ENCODE data around the gene RASGRP4.
"Not testable (repeated sequence)": the region's sequence is repeated elsewhere in the genome, so short reads cannot be mapped to it uniquely, and the experiment has no call there.

The RASGRP4 gene

DNA sequence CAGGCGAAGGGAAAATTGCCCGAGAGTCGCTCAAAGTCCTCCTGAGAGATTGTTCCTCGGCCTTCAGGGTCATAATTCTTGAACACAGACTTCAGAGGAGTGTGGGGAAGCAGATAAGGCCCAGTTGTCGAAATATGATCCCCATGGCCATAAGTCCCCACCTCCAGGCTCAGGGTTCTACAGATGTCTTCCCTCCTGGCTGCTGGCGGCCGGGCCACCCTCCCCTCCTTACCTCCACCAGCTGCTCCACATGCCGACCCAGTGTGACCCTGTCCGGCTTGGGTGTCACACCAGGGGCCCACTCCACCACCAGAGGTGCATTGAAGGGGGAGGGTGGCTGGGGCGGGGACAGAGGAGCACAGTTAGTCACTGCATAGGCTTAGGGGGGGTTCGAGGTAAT lies 13.1 kb downstream of the RASGRP4 start:
- no peak for DNase-seq

DNA sequence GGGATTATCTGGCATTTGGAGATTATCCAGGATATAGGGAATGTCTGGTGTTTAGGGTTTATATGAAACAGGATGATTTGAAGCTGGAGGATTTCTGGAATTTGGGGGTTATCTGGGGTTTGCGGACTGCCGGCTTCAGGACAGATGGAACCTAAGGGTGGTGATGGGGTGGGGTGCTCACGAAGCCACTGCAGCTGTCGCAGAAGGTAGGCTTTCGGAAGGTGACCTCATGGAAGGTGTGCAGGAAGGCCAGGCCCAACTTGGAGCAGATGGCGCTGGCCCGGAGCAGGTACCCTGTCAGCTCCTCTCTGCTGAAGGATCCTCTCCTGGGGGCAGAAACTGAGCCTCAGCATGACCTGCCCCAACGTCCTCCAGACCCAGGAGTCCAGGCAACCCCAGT lies 13.5 kb downstream of the RASGRP4 start:
- no peak for DNase-seq

DNA sequence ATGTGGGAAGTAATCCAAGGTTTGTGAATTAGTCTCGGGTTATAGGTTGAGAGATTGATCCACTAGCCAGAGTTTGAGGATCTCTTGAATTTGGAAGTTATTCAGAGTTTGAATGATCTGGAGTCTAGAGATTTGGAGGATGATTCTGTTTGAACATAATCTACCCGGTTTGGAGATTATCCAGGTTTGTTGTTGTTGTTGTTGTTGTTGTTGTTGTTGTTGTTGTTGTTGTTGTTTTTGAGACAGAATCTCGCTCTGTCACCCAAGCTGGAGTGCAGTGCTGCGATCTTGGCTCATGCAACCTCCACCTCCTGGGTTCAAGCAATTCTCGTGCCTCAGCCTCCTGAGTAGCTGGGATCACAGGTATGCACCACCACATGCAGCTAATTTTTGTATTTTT lies 14.1 kb downstream of the RASGRP4 start:
- not testable (repeated sequence) for DNase-seq

DNA sequence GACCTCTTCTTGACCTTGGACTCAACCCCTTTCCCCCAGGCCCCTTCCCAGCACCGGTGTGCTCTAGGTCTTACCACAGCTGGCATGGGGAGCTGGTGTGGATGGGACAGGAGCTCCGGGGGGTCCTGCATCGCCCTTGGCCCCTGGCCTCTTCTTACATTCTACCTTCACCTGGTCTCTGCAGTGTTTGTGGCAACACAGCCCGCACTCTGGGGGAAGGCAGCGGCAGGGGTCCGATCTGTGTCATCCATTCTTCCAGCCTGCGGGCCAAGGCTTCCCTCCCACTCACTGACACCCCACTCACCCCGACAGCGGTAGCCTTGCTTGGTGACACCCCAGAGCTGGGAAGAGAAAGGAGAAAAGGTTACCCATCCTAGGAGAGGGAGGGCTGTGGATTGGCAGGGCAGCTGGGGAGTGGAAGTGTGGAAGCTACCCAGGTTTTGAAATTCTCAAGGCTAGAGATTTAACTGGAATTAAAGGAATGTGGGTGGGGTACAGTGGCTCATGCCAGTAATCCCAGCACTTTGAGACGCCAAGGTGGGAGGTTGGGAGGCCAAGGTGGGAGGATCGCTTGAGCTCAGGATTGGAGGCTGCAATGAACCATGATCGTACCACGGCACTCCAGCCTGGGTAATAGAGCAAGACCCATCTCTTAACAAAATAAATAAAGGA lies 14.8 kb downstream of the RASGRP4 start:
- no peak for DNase-seq

DNA sequence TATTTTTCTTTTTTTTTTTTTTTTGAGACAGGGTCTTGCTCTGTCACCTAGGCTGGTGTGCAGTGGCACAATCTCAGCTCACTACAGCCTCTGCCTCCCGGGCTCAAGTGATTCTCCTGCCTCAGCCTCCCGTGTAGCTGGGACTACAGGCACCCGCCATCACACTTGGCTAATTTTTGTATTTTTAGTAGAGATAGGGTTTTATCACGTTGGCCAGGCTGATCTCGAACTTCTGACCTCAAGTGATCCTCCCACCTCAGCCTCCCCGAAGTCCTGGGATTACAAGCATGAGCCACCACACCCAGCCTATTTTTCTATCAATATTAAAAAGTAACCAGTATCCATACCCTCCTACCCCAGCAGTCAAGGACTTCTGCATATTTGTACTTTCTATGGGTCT lies 15.6 kb downstream of the RASGRP4 start:
- not testable (repeated sequence) for DNase-seq

DNA sequence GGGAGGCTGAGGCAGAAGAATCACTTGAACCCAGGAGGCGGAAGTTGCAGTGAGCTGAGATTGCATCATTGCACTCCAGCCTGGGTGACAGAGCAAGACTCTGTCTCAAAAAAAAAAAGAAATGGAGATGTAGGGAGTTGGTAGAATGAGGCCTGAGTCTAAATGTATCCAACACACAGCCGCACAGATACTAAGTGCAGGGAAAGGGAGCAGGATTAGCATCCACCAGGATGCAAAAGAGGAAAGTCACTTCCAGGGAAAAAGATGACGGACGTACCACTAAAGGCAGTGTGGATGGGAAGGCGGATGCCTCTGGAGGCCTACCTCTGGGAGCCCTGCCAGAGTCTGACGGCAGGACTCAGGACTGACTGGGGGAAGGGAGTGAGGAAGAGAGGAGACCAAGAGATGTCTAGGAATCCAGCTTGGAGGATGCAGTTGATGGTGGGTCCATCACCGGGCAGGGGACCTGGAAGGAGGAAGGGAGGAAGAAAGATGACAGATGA lies 16.3 kb downstream of the RASGRP4 start:
- no peak for DNase-seq

DNA sequence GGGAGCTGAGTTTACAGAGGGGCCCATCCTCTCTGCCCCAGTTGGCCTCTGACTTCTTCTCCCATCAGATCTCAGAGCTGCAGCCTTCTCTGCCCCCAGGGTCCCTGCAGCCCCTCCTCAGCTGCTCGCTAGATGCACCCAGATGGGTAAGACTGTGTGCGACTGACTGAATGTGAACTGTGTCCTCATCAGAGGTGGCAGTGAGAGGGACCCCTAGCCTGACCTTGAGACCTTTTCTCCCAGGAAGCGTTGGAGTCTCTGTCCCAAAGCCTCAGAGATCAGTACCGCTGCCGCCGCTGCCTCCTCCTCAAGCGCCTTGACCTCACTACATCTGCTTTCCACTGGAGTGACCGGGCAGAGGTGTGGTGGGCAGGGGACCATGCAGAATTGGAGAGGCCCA lies 20.7 kb downstream of the RASGRP4 start:
- DNase-seq: no peak

DNA sequence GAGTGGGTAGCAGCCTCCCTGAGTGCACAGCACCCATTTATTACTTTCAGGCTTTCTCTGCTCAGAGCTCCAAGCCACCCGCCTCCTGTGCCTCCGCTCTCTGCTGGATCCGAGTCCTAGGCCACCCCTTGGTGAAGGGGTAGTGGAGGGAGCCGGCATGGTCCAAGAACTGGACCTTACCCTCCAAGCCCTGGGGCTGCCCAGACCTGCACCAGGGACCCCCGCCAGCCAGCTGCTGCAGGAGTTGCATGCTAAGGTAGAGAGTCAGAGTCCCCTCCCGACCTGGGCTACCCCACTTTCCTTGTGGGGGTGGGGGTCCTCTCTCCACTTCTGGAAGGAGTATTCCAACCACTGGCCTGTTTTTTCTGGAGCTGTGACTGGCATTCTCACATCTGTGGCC lies 21.2 kb downstream of the RASGRP4 start:
- no peak for DNase-seq

DNA sequence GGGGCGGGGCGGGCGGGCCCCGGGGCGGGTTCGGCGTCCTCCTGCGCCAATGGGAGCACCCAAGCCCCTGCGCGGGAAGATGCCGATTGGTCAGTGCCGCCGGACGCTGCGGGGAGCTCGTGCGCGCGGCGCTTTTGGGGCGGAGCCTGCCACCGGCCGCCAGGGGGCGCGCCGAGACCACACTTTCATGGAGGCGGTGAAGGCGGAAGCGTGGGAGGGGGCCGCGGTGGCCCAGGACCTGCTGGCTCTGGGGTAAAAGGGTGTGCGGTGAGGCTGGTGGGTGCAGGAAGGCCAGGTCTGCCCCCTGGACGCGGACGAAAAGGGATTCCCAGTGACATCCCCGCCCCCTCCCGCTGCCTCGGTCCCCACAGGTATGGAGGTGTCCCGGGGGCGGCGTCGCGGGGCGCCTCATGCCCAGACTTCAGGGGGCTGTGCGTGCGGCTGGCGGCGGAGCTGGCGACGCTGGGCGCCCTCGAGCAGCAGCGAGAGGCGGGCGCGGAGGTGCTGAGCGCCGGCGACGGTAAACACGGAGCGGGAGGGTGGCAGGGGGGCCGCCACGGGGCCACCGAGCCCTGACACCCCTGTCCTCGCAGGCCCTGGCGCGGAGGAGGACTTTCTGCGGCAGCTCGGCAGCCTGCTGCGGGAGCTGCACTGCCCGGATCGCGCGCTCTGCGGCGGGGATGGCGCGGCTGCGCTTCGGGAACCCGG lies 22.9 kb downstream of the RASGRP4 start, which contains the start of gene FAM98C:
Gene FAM98C, plus strand, starts transcription at position 127 of the 708 bp plus-strand sequence. Its CDS starts 61 bp downstream, at position 188.
- peak; percentile 97 for DNase-seq

DNA sequence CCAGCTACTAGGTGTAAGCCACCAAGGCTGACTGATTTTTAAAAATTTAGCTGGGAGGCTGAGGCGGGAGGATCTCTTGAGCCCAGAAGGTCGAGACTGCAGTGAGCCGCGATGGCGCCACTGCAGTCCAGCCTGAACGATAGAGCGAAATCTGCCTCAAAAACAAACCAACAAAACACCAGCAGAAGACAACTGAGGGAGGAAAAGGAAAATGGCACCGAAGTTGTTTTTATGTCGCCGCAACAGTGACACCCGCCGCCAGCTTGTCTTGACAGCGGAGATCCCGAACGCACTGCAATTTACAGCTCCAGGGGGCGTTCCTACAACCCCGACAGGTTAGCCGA lies 23.4 kb downstream of the RASGRP4 start:
- no peak for DNase-seq

DNA sequence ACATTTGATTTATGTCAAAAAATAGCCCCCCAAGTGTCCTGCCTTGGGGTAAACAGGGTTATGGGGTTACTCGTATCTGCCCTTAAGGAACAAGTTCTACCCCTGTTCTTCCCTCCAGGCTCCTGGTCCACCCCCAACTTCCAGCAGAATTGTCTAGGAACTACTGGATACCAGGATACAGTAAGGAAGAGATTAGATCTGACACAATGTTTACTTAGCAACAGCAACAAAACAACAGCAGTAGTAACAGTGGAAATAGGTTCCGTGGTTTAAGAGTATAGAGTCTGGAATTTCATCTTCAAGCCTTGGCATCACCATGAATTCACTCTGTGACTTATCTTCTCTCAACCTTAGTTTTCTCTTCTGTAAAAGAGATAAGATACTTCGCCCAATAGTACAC lies 24.9 kb downstream of the RASGRP4 start:
- DNase-seq: no peak

DNA sequence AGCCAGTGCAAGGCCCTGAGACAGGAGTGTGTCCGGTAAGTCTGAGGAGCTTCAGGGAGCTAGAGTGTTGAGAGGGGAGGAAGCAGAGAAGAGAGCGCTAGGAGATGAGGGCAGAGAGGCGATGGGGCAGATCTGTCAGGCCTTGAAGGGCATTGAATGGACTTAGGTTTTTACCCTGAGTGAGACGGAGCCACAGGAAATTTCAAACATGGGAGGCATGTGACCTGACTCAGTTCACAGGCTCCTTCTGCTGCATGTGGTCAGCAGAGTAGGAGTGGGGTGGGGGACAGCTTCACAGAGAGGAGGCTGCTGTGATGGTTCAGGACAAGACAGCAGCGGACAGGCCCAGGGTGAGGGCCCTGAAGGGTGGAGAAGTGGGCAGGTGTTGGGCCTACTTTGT lies 25.7 kb downstream of the RASGRP4 start:
- no peak for DNase-seq

DNA sequence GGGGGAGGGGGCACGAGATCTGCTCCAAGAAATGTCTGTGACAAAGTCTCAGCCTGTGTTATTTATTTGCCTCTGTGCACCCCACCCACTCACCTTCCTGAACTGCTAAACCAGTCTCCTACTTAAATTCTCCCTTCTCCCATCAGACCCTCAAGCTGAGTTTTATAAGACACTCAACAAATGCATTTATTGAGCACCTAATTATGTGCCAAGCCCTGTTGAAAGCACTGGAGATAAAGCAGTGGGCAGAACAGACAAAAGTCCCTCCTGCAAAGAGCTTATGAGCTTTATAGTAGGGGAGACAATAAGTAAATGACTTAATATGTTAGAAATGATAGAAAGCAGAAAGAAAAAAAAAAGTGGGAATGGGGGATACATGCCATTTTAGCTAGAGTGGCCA lies 26.5 kb downstream of the RASGRP4 start:
- DNase-seq: no peak

DNA sequence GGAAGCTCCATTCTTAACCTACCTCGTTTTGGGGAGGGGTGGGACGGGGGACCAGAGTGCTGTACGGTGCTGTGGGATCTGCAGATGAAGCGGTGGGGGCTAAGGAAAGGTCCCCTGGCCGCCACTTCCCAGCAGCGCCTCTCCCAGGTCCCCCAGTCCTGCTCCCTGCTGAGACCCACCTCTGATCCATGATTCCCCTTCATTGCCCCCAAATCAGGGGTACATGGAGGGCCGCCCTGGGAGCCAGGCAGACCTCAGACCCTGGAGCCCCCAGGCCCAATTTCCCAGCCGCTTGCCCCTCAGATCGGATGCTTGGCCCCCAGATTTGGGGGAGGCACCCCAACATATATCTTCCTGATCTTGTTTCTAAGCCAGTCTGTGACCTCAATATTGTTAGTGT lies 26.9 kb downstream of the RASGRP4 start:
- no peak for DNase-seq

DNA sequence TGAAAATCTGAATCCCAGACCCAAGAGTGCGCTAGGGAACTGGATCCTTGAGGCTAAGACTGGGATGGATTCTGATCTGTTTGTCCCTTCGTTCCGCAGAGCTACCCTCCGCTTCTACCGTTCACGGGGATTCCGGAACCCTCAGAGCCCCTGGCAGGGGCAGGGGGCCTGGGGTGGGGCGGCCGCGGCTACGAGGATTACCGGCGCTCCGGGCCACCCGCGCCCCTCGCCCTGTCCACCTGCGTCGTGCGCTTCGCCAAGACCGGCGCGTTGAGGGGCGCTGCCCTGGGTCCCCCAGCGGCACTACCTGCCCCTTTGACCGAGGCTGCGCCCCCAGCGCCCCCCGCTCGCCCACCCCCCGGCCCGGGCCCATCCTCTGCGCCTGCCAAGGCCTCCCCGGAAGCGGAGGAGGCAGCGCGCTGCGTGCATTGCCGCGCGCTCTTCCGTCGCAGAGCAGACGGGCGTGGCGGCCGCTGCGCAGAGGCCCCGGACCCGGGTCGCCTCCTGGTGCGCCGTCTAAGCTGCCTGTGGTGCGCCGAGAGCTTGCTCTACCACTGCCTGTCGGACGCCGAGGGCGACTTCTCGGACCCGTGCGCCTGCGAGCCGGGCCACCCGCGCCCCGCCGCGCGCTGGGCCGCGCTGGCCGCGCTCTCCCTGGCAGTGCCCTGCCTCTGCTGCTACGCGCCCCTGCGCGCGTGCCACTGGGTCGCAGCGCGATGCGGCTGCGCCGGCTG lies 30.5 kb downstream of the RASGRP4 start:
- DNase-seq: peak; percentile 39

DNA sequence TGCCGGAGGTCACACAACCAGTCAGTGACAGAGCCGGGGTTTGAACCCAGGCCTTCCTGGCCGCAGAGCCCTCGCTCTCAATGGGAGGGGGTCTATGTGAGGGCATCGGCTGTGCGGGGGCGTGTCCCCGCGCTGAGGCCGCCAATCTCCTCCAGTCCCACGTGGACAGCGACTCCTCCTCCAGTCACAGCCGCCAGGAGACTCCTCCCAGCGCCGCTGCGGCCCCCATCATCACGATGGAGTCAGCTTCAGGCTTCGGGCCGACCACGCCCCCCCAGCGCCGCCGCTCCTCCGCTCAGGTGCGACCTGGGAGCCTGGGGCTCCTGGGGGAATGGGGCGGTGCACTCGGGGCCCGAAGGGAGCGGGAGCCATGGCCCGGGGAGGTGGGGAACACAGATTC lies 31.5 kb downstream of the RASGRP4 start:
- DNase-seq: peak; percentile 64

DNA sequence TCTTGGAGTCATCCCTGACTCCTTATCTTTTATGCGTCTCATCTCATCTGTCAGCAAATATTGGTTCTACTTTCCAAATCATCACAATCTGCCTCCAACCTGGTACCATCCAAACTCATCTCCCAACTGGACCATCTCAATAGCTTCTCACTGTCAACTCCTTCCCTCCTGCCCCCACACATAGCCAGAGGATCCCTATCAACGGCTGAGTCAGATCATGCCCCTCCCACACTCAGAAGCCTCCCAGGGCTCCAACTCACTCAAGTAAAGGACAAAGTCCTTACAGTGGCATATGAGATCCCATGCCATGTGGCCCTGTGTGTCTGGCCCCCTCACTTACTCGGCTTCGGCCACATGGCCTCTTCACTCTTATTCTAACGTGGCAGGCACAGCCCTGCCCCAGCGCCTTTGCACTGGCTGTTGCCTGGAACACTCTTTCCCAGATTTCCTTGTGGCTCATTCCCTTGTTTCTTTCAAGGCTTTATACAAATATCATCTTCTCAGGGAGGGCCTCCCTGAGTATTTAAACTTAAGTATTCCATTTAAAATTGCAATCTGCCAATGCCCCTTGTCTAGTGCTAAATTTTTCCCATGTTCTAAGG lies 33.2 kb downstream of the RASGRP4 start:
- DNase-seq: no peak

DNA sequence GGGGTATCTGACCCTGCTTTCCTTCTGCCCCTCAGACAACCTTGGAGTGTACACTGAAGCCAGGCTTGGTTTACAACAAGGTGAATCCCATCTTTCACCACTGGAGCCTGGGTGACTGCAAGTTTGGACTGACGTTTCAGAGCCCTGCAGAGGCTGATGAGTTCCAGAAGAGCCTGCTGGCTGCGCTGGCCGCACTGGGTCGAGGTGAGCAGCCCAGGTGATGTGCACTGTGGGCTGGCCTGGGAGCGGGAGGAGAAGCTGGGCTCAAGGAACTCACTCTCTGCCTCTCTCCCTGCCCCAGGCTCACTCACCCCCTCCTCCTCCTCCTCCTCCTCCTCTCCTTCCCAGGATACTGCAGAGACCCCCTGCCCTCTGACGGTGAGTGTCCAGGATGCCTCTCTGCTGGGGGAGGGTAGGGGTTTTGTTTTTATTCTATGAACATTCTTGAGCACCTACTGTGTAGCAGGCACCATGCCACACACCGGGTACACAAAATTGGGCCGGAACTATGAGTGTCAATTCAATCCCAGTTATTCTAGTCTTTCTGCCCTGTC lies 34.0 kb downstream of the RASGRP4 start:
- DNase-seq: no peak

DNA sequence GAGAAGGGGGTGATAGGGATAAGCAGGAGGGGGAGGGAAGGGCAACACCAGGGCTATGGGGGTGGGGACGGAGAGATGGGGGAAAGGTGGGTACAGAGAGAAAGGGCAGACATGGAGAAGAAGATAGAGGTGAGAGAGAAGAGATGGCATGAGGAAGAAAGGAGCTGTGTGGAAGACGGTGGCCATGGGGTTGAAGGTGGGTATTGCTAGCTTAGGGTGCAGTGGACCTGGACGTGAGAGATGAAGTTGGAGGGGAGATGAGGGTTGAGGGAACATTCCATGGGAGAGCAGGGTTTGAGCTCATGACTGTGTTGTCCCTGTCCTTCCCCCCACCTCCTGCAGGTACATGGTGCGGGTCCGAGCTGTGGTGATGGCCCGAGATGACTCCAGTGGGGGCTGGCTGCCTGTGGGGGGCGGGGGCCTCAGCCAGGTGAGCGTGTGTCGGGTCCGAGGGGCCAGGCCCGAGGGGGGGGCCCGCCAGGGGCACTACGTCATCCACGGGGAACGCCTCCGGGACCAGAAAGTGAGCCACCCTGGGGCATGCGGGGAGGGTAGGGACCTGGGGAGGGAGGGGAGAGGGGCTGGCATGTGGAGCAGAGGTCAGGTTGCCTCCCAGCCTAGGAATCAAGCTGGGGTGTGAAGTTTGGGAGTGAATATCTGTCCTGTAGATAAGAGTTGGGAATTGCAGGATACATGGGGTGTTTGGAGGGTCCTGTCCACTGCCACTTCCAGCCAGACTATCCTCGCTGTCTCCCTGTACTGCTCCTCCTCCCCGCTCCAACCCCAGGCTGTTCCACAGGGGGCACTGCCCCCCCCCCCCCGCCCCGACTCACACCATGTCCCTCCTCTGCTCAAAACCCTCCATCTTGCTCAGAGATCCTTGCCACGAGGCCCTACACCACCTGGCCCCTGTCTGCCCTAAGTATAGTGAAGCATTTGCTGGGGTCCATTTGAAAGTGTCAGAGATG lies 35.8 kb downstream of the RASGRP4 start:
- DNase-seq: no peak

DNA sequence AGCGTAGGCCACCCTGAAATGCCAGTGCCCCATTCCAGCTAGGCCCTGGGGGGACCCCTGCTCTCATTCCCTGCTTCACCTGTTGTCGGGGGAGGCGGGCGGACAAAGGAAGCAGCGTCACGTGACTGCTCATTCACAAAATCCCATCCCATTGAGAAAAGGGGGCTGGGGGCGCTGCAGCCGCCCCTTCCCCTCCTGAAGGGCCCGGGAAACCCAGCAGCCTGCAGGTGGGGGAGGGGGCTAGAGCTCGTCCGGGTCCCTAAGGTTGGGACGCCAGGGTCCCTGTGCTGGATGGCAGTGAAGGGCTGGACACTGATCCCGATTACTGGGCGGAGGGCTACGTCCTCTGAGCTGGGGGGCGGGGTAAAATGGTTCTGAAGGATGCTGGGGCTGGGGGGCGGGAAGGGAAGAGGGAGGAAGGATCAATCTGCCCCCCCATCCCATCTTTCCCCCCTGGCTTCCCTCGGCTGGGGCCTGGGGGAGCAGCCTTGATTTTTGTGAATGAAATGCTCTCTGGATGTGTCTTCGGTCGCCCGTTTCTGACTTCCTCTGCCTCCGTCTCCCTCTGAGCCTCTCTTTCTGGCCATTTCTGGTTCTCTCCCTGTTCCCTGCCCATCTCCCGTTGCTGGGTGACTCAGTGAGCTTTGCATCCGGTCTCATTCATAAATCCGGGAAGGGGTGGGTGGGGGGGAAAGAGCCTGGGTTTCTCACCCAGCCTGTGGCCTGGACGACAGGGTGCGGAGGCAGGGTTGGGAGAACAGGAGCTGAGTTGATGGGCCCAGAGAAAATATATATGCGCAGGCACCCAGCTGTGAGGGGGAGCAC lies 36.7 kb downstream of the RASGRP4 start:
- DNase-seq: no peak
